ENCODE data around the gene PELI3. TPM values are rescaled to one million over a fixed set of nuclear protein-coding genes. Genes with fewer than 3 reads are reported as not detected.

The PELI3 gene
- total RNA-seq, 1 donor from 2014 or later = 4.4 TPM

GRCh38 chr11:66473608-66474515 is 7.2 kb downstream of the PELI3 start:
- DNase-seq (ENCODE audit: low read depth in 2 of 2) = no peak

- DNase-seq (ENCODE audit: low read depth in 2 of 2) = no peak
Observed at GRCh38 chr11:66475349-66476172, 8.9 kb downstream of the PELI3 start.

GRCh38 chr11:66476173-66476840 is 9.6 kb downstream of the PELI3 start:
- DNase-seq (ENCODE audit: low read depth in 2 of 2) = no peak

DNA sequence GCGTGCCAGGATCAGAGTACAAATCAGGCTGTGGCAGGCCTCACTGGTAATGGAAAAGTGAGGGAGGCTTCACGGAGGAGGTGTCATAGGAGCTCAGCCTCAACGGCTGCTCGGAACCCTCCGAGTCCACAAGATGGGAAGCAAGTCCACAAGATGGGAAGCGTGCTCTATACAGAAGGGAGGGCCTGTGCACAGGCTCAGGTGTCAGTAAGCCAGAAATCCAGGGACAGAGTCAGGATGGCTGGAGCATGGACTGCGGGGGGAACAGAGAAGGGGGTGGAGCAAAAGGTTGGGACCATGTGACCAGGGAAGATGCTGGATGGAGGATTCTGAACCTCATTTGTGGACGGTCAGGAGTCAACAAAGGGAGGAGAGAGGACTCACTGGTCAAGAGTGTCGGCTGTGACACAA is 10.1 kb downstream of the PELI3 start:
- DNase-seq (ENCODE audit: low read depth in 2 of 2) = no peak

DNA sequence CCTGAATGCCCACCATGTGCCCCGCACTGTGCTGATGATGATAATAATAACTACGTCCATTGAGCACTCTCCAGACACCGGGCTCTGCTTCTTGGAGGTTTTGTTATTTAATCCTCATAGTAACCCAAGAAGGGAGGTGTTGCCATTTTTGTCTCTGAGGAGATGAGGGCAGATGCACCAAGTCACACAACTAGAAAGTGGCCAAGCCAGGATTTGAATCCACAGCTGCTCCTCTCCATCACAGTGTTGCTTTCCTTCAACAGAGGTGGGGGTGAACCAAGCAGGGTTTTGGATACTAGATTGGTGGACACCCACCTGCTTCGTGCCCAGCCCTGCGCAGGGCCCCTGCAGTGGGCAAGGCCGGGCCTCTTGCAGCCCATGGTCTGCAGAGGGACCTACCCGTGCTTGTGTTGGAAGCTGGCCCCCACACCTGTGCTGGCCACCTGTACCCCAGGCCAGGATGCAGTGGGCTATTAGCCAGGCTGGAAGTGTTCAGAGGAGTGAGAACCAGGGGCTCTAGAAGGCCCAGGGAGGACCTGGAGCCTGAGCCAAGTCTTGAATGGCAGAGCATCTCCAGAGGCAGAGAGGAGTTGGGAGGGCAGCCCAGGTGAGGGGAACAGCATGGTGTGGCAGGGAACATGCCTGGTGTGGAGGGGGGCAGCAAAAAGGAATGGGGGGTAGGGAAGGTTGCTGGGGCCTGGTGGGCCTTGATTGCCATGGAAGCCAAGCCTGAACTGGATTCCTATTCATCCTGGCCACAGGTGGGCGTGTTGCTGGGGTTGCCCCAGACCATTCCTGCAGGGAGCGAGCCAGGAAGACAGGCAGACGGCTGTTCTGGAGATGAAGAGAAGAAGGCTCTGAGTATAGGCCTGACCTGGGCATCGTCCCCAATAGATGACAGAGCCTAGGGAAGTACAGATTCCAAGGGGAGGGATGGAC is 10.8 kb downstream of the PELI3 start:
- no peak for DNase-seq (ENCODE audit: low read depth in 2 of 2)

DNA sequence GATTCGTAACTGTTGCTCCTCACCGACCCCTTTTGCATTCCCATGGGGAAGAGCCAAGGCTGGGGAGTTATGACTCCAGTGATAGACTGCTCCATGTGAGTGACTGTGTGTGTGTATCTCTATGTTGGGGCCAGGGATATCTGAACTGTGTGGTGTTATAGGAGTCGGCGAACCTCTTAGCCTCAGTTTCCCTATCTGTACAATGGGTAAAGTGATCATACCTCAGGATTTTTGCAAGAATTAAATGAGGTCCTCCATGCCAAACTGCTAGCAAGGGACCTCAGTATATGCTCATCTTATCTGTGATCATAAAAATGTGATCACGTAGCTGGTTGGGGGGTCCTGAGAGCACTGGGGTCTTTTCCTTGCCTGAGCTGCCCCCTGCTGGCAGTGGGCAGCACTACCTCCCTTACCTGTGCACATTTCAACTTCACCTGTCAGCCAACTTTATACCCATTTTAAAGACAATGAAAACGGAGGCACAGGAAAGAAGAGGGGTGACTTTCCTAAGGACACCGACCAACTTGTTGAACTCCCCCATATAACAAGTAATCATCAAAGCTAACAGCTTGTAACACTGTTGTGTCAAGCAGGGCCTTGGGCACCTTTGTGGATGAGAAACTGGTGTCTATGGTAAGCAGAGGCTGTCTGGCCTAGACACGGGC is 12.2 kb downstream of the PELI3 start:
- peak in 1 of 2 donors; percentile 46 for DNase-seq (ENCODE audit: low read depth in 2 of 2)

- peak; percentile 28 to 37 for DNase-seq (ENCODE audit: low read depth in 2 of 2)
Observed at GRCh38 chr11:66479394-66480116, 12.8 kb downstream of the PELI3 start.

GRCh38 chr11:66480117-66480938 is 13.6 kb downstream of the PELI3 start, which contains the start of gene DPP3:
Gene DPP3 (plus strand): TSS chr11:66480434. CDS start chr11:66482201, 1,767 bp downstream.
- peak; percentile 97 to 98 for DNase-seq (ENCODE audit: low read depth in 2 of 2)

DNA sequence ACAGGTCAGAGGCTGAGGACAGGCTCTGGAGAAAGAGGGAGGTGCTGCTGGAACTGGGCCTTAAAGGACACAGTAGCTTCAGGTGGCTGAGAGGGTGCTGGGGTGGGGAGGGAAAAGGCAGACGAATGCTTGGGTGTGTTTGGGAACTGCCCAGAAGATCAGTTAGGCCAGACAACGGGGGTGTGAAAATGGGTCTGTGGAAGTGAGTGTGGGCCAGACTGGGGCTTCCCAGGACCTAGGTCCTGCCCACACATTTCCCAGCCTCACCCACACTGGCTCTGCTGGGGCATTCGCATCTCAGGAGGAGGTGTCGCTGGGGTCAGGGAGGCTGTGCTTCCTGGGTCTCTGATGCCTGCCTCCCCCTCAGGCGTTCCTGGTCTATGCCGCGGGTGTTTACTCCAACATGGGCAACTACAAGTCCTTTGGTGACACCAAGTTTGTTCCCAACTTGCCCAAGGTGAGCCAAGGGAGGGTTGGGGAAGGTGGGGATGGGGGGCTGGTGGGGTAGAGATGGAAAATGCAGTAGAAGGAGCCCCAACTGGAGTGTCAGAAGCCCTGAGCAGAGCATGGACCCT is 18.2 kb downstream of the PELI3 start:
- DNase-seq (ENCODE audit: low read depth in 2 of 2) = no peak

DNA sequence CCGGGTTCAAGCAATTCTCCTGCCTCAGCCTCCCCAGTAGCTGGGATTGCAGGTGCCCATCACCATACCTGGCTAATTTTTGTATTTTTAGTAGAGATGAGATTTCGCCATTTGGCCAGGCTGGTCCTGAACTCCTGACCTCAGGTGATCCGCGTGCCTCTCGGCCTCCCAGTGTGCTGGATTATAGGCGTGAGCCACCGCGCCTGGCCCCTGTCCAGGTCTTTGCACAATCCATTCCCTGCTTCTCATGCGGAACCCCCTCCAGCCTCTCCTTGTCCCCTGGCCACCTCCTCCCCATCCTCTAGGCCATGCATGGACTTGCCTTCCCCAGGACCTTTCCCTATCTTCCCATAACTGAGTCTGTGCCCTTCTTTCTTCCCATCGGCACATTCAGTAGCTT is 22.3 kb downstream of the PELI3 start:
- DNase-seq (ENCODE audit: low read depth in 2 of 2) = no peak

GRCh38 chr11:66489636-66490035 is 22.9 kb downstream of the PELI3 start:
- no peak for DNase-seq (ENCODE audit: low read depth in 2 of 2)

GRCh38 chr11:66491315-66491935 is 24.7 kb downstream of the PELI3 start:
- DNase-seq (ENCODE audit: low read depth in 2 of 2) = no peak

DNA sequence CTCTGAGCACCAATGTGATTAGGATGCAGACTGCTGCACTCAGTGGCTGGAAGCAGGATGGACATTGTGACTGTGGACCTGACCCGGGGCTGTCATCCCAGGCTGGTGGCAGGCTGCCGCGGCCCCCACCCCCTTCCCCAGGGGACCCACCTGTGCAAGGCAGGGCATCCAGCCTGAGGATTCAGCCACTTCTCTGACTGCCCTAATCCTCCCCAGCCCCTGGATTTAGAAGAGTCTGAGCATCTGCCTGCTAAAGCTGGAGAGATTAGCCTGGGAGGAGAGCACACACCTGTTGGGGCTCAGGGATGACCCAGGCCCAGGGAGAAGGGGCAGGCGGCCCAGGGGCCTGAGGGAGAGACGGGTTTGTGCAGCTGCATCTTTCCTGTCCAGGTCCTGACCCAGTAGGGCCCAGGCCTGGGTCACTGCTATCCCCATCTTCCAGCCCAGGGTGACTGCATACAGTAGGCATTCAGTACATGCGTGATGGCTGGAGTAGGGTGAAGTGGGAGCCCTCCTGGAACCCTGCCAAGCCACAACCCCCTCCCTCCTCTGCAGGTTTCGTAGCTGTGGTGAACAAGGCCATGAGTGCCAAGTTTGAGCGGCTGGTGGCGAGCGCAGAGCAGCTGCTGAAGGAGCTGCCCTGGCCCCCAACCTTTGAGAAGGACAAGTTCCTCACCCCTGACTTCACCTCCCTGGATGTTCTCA is 25.6 kb downstream of the PELI3 start:
- DNase-seq (ENCODE audit: low read depth in 2 of 2) = no peak

DNA sequence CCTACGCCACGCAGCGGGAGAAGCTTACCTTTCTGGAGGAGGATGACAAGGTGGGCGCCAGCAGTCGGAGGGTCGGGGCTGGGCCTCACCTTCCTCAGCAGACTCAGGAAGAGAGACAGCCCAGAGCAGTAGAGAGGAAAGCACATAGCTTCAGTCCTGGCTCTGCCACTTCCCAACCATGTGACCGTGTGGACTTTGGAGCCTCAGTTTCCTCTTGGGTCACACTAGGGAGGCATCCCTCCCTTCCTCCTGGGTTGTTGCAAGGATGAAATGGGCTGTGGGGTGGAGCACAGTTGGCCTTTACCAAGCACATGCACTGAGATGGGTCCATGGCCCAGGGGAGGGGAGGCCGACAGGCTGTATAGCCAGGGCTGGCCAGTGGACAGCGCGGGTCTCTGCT is 26.4 kb downstream of the PELI3 start:
- no peak for DNase-seq (ENCODE audit: low read depth in 2 of 2)

DNA sequence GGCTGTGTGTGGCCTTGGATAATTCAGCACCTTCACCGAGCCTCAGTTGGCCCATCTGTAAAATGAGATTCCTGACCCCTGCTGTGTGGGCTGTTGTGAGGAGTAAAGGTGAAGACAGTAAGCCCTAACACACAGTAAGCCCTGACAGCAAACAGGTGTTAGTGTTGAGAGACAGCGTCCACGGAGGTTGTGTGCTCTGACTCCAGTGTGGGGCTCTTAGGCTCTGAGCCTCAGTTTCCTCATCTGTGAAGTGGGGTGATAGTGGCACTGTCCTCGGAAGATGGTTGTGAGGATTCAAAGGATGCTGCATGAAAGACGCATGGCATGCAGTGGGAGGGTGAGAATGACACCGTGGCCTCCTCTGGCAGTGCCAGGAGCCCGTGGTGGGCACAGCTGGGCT is 27.8 kb downstream of the PELI3 start:
- DNase-seq (ENCODE audit: low read depth in 2 of 2) = no peak

- DNase-seq (ENCODE audit: low read depth in 2 of 2) = no peak
Observed at GRCh38 chr11:66494935-66495334, 28.2 kb downstream of the PELI3 start.

DNA sequence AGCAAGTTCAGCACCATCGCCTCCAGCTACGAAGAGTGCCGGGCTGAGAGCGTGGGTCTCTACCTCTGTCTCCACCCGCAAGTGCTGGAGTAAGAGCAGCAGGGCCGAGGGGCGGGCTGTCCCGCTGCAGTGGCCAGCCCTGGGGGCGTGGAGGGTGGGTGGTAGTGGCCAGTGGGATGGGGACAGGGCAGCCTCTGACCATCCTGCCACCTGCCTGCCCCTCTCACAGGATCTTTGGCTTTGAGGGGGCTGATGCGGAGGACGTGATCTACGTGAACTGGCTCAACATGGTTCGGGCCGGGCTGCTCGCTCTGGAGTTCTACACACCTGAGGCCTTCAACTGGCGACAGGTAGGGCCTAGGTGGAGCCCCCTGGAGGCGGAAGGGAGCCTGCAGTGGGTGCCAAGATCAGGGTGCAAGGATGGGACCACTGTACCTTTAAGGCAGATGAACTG is 28.7 kb downstream of the PELI3 start:
- DNase-seq (ENCODE audit: low read depth in 2 of 2) = no peak
